Psoas muscle (tissue), 8 donors: ENCODE results near the gene R3HCC1L. TPM values are rescaled to one million over a fixed set of nuclear protein-coding genes. Genes with fewer than 3 reads are reported as not detected.

Source experiments
- ATAC-seq, 4 donors: fragments of 200-7000 bp; cut with Tn5 transposase; one replicate each; pipeline ENCODE4 v1.9.1; 2020; ENCODE audit warnings: moderate library complexity in 3 of 4, mild to moderate bottlenecking in 2 of 4
- DNase-seq, 2 donors: peaks; one replicate each; pipeline ENCODE4 v3.0.0-alpha.2; 2020
- H3K27ac ChIP-seq: fragments of 200-600 bp; one replicate; pipeline ENCODE4 v1.8.0; 2022
- H3K27me3 ChIP-seq, 3 donors: fragments of 200-600 bp in 1 of 3; one replicate each; pipeline versions ENCODE4 v1.6.1 to v1.8.0; 2013 to 2022; ENCODE audit warnings: low read length in 2 of 3, mild to moderate bottlenecking in 2 of 3, moderate library complexity in 1 of 3; ENCODE audit not compliant: insufficient read depth in 3 of 3
- H3K36me3 ChIP-seq, 2 donors: fragments of 200-600 bp in 1 of 2; one replicate each; pipeline versions ENCODE4 v1.6.1 to v1.8.0; 2013 to 2022; ENCODE audit warnings: low read depth in 1 of 2, mild to moderate bottlenecking in 1 of 2, moderate library complexity in 1 of 2; ENCODE audit not compliant: insufficient read depth in 1 of 2
- H3K4me1 ChIP-seq: fragments of 200-600 bp; one replicate; pipeline ENCODE4 v1.8.0; 2022
- H3K4me3 ChIP-seq: fragments of 200-600 bp; one replicate; pipeline ENCODE4 v1.8.0; 2022; ENCODE audit warnings: mild to moderate bottlenecking
- H3K9me3 ChIP-seq: fragments of 200-600 bp; one replicate; pipeline ENCODE4 v1.8.0; 2022
- CTCF ChIP-seq: fragments of 200-600 bp; IDR thresholded peaks from one replicate; pipeline ENCODE4 v1.8.0; 2022; ENCODE audit warnings: antibody characterized with exemption
- WGBS, 3 donors: extraction: QIAGEN DNeasy Blood & Tissue Kit; methylation state at CpG; one replicate each; pipeline versions ENCODE4 v1.1.6 to v1.1.7; 2013; 5-methylcytosine and 5-hydroxymethylcytosine counted together
- intact Hi-C, 2 donors: fragments of 100-400 bp; cut with DNase I; formaldehyde crosslinking; loops; one replicate each; pipeline versions ENCODE4 v1.11.0 to v1.14.2; 2022
- polyA plus RNA-seq, 3 donors: library from polyadenylated mRNA; stranded (reverse); fragments of 200-250 nt; gene quantifications; one replicate each; pipeline ENCODE4 v1.2.3, GENCODE V29; 2013
- total RNA-seq, 4 donors: library from RNA; stranded (reverse); fragmentation: NEBNext Ultra II Directional in 2 of 4; extraction: Animal tissue kit (Norgen Biotek cat#: 25700) in 2 of 4; gene quantifications; one replicate each; pipeline versions ENCODE4 v1.2.1 to v1.2.4, GENCODE V29; 2021 to 2023
- donor health status: healthy with polysubstance abuse.
- donor health status: DM: no; HTN: no; CAD: no; lungs with moderate emphysema.
- donor health status: Bipolar disorder and iron deficiency.
- donor health status: healthy.
- donor health status: DM: yes; HTN: yes; CAD: no.
- donor health status: DM: no; HTN: no; CAD: no.
- donor health status: DM: no; HTN: no; CAD: no.
- donor health status: DM: yes; HTN: yes; CAD: no.

The R3HCC1L gene
- total and polyA plus RNA-seq, 7 donors, result 5.2 to 18.3 (median 6.2) TPM

- WGBS, 3 donors, result 92 to 94% (median 93%) methylated on average over 3 of the region's 3 CpGs
- H3K36me3 ChIP-seq, result peaks cover 0 to 39% of the 10 kb centered on the region in 2 donors
- intact Hi-C loops, result no loop called here
Measured at GRCh38 chr10:98168766-98169165, 34.3 kb downstream of the R3HCC1L start.

GRCh38 chr10:98169379-98169778 lies 34.9 kb downstream of the R3HCC1L start:
- no peaks in the 10 kb centered on the region for H3K9me3 ChIP-seq
- 58 to 68% (median 62%) methylated on average over 2 of the region's 2 CpGs for WGBS, 3 donors
- H3K27ac ChIP-seq, result no peak overlapping the region
- peaks cover 10% of the 10 kb centered on the region for H3K4me1 ChIP-seq
- DNase-seq, result no peak
- H3K4me3 ChIP-seq, result no peak overlapping the region
- ATAC-seq, result no peak
- peaks cover 0 to 33% of the 10 kb centered on the region in 2 donors for H3K36me3 ChIP-seq
- TF ChIP-seq CTCF, result no peak
- no peaks in the 10 kb centered on the region for H3K27me3 ChIP-seq
- intact Hi-C loops, result no loop called here

More at GRCh38 chr10:98168766-98169165, 34.3 kb downstream of the R3HCC1L start:
- ATAC-seq (no peak), DNase-seq (no peak)
- H3K27me3 ChIP-seq, result no peaks in the 10 kb centered on the region
- H3K4me1 ChIP-seq, result peaks cover 10% of the 10 kb centered on the region
- no peak overlapping the region for H3K27ac ChIP-seq
- TF ChIP-seq CTCF, result no peak
- H3K9me3 ChIP-seq, result no peaks in the 10 kb centered on the region
- H3K4me3 ChIP-seq, result no peak overlapping the region

GRCh38 chr10:98170249-98171117 lies 36.0 kb downstream of the R3HCC1L start:
- Histone ChIP-seq H3K4me3 (no peak overlapping the region), H3K36me3 (peaks cover 0 to 22% of the 10 kb centered on the region in 2 donors), H3K9me3 (no peaks in the 10 kb centered on the region), H3K4me1 (peaks cover 10% of the 10 kb centered on the region), H3K27me3 (no peaks in the 10 kb centered on the region), H3K27ac (no peak overlapping the region)
- WGBS, 3 donors, result 67 to 71% (median 68%) methylated on average over 3 of the region's 3 CpGs
- ATAC-seq (peak in 3 of 4 donors; percentile 48 to 81 (median 55)), DNase-seq (no peak)
- TF ChIP-seq CTCF, result peak; percentile 69
- intact Hi-C loops, result loop anchor here (5.0 to 10.0 kb wide), 2 partner anchors 134 to 137 kb away; no protein-coding TSS in a partner anchor

- no peak for TF ChIP-seq CTCF
- Histone ChIP-seq H3K4me3 (no peak overlapping the region), H3K27ac (no peak overlapping the region), H3K36me3 (peaks cover 0 to 8% of the 10 kb centered on the region in 2 donors), H3K4me1 (peaks cover 10% of the 10 kb centered on the region), H3K9me3 (no peaks in the 10 kb centered on the region), H3K27me3 (no peaks in the 10 kb centered on the region)
- peak in 3 of 4 donors; percentile 43 to 60 (median 43) for ATAC-seq
- intact Hi-C loops, result loop anchor here (5.0 to 10.0 kb wide), 2 partner anchors 133 to 135 kb away; no protein-coding TSS in a partner anchor
- DNase-seq, result peak; percentile 26 to 46
- WGBS, 3 donors, result 13 to 33% (median 24%) methylated on average over 4 of the region's 4 CpGs
Measured at GRCh38 chr10:98172073-98172472, 37.6 kb downstream of the R3HCC1L start.
